Femur (tissue), 1 donor: ENCODE results near the gene DIAPH2.
"Not testable (repeated sequence)": the region's sequence is repeated elsewhere in the genome, so short reads cannot be mapped to it uniquely, and the experiment has no call there.

Experiments
- DNase-seq: peaks from one replicate; pipeline ENCODE4 v3.0.0-alpha.2; 2017

DIAPH2 gene

GRCh38 chrX:96834137-96834536, 149.5 kb downstream of the DIAPH2 start:
- DNase-seq, result no peak

GRCh38 chrX:96835660-96836289, 151.1 kb downstream of the DIAPH2 start:
- DNase-seq, result no peak

- no peak for DNase-seq
Measured at GRCh38 chrX:96837808-96838207, 153.2 kb downstream of the DIAPH2 start.

GRCh38 chrX:96838537-96838936, 153.9 kb downstream of the DIAPH2 start:
- DNase-seq, result no peak

- DNase-seq, result no peak
Measured at GRCh38 chrX:96841325-96841724, 156.7 kb downstream of the DIAPH2 start.

GRCh38 chrX:96841866-96842265, 157.2 kb downstream of the DIAPH2 start:
- DNase-seq, result not testable (repeated sequence)

GRCh38 chrX:96843566-96843965, 158.9 kb downstream of the DIAPH2 start:
- DNase-seq, result no peak

- no peak for DNase-seq
Measured at GRCh38 chrX:96846841-96847240, 162.2 kb downstream of the DIAPH2 start.

- not testable (repeated sequence) for DNase-seq
Measured at GRCh38 chrX:96859422-96859821, 174.8 kb downstream of the DIAPH2 start.

GRCh38 chrX:96861218-96861617, 176.6 kb downstream of the DIAPH2 start:
- no peak for DNase-seq

- DNase-seq, result no peak
Measured at GRCh38 chrX:96861661-96862060, 177.0 kb downstream of the DIAPH2 start.

GRCh38 chrX:96883608-96884007, 199.0 kb downstream of the DIAPH2 start, which contains the start of gene RPA4:
TSS of gene RPA4 (plus strand) at chrX:96883908. CDS start at chrX:96884311, 403 bp downstream.
- DNase-seq, result no peak

GRCh38 chrX:96884027-96884426, 199.4 kb downstream of the DIAPH2 start:
- DNase-seq, result no peak

- no peak for DNase-seq
Measured at GRCh38 chrX:96889726-96890125, 205.1 kb downstream of the DIAPH2 start.

GRCh38 chrX:96906741-96907140, 222.1 kb downstream of the DIAPH2 start:
- no peak for DNase-seq

GRCh38 chrX:96907516-96908272, 223.1 kb downstream of the DIAPH2 start:
- no peak for DNase-seq

GRCh38 chrX:96909291-96909690, 224.6 kb downstream of the DIAPH2 start:
- DNase-seq, result no peak

- DNase-seq, result no peak
Measured at GRCh38 chrX:96918864-96919263, 234.2 kb downstream of the DIAPH2 start.

GRCh38 chrX:96919672-96920071, 235.0 kb downstream of the DIAPH2 start:
- DNase-seq, result no peak

GRCh38 chrX:96924581-96924980, 239.9 kb downstream of the DIAPH2 start:
- DNase-seq, result no peak

- no peak for DNase-seq
Measured at GRCh38 chrX:96929036-96929435, 244.4 kb downstream of the DIAPH2 start.

- no peak for DNase-seq
Measured at GRCh38 chrX:96957718-96958117, 273.1 kb downstream of the DIAPH2 start.

- no peak for DNase-seq
Measured at GRCh38 chrX:96971812-96972211, 287.2 kb downstream of the DIAPH2 start.

- DNase-seq, result no peak
Measured at GRCh38 chrX:96978906-96979305, 294.3 kb downstream of the DIAPH2 start.

GRCh38 chrX:96979766-96980165, 295.1 kb downstream of the DIAPH2 start:
- DNase-seq, result no peak
